SU-DHL-6 (cell line): ENCODE data around the gene FGF6.

ENCODE experiments used
- H2AFZ ChIP-seq: fragments of 200-600 bp; sonication (generic); 2 replicates; pipeline ENCODE4 v1.6.1; 2014; ENCODE audit warnings: low read depth, mild to moderate bottlenecking, moderate library complexity, mixed read lengths, antibody characterized with exemption, low read length; ENCODE audit not compliant: severe bottlenecking
- H3F3A ChIP-seq: fragments of 200-600 bp; shearing (Covaris generic); 2 replicates; pipeline ENCODE4 v1.6.0; 2016; ENCODE audit warnings: antibody characterized with exemption, mild to moderate bottlenecking; ENCODE audit not compliant: insufficient read depth
- H3K27ac ChIP-seq: fragments of 200-600 bp; sonication (generic); 2 replicates; pipeline ENCODE4 v1.5.1; 2016; ENCODE audit warnings: low read depth, mild to moderate bottlenecking, low read length, moderate library complexity, mixed read lengths
- H3K27me3 ChIP-seq: fragments of 200-600 bp; sonication (generic), shearing (Covaris generic); 2 replicates; pipeline ENCODE4 v1.6.0; 2014; ENCODE audit warnings: mild to moderate bottlenecking, low read length
- H3K36me3 ChIP-seq: fragments of 200-600 bp; sonication (generic); 2 replicates; pipeline ENCODE4 v1.6.1; 2014; ENCODE audit warnings: mild to moderate bottlenecking, low read length, mixed read lengths
- H3K4me2 ChIP-seq: fragments of 300-600, 200-600 bp; shearing (Covaris generic), sonication (generic); 2 replicates; pipeline ENCODE4 v1.6.0; 2014; ENCODE audit warnings: low read length, low read depth, mild to moderate bottlenecking; ENCODE audit not compliant: poor library complexity, severe bottlenecking
- H3K4me3 ChIP-seq: fragments of 200-600 bp; sonication (generic); 2 replicates; pipeline ENCODE4 v1.5.1; 2014; ENCODE audit warnings: antibody characterized with exemption, low read length, mild to moderate bottlenecking, mixed read lengths; ENCODE audit not compliant: insufficient read depth, poor library complexity, severe bottlenecking
- H3K79me2 ChIP-seq: fragments of 200-600 bp; sonication (generic); 2 replicates; pipeline ENCODE4 v1.6.1; 2014; ENCODE audit warnings: mild to moderate bottlenecking, low read length, moderate library complexity; ENCODE audit not compliant: insufficient read depth
- H3K9ac ChIP-seq: fragments of 200-600 bp; sonication (generic); 2 replicates; pipeline ENCODE4 v1.7.0; 2014; ENCODE audit warnings: mild to moderate bottlenecking, low read length
- H3K9me2 ChIP-seq: fragments of 200-600 bp; sonication (generic); replicated peaks from 2 replicates; pipeline ENCODE4 v1.6.1; 2014; ENCODE audit warnings: low read length; ENCODE audit not compliant: insufficient read depth
- H3K9me3 ChIP-seq: fragments of 200-600 bp; sonication (generic); 2 replicates; pipeline ENCODE4 v1.6.1; 2014; ENCODE audit warnings: low read length, mixed read lengths; ENCODE audit not compliant: insufficient read depth
- H4K20me1 ChIP-seq: fragments of 200-600 bp; sonication (generic); 2 replicates; pipeline ENCODE4 v1.6.1; 2014; ENCODE audit warnings: low read depth, mild to moderate bottlenecking, antibody characterized with exemption, low read length, moderate library complexity, mixed read lengths
- EZH2phosphoT487 ChIP-seq: fragments of 200-600 bp; sonication (generic), shearing (Covaris generic); conservative IDR thresholded peaks from 2 replicates; pipeline ENCODE4 v1.6.1; 2018; ENCODE audit warnings: mild to moderate bottlenecking, antibody characterized with exemption, low read length, moderate library complexity, mixed read lengths
- TF ChIP-seq, protein P1 (sequence below): fragments of 200-600 bp; sonication (generic); IDR thresholded peaks from one replicate; pipeline ENCODE4 v1.5.1; 2017; ENCODE audit warnings: antibody characterized with exemption, mild to moderate bottlenecking, low read length, moderate library complexity; ENCODE audit not compliant: insufficient read depth, poor library complexity, severe bottlenecking

Gene FGF6

DNA sequence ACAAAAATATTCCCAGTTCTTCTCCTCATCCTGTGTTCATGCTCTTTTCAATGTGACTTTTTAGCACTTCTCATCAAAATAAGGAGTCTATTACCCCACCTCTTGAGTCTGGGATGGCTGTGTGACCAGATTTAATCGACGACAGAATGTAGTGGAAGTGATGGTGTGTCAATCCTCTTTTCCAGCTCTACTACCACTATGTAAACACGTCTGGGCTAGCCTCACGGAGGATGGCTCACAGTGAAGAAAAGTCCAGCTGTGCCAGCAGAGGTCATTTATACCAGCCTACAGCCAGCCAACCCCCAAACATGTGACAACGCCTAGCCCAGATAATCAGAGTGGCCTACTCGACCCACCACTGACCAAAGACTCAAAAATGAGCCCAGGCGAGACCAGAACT is 37.3 kb upstream of the FGF6 start:
- H3K9me3 ChIP-seq: peaks cover 7% of the 10 kb centered on the region; the same call in 1 of the 2 replicates
- no peaks in the 10 kb centered on the region for H3K9me2 ChIP-seq
- H3K4me3 ChIP-seq: no peak overlapping the region
- TF ChIP-seq, protein P1, sequence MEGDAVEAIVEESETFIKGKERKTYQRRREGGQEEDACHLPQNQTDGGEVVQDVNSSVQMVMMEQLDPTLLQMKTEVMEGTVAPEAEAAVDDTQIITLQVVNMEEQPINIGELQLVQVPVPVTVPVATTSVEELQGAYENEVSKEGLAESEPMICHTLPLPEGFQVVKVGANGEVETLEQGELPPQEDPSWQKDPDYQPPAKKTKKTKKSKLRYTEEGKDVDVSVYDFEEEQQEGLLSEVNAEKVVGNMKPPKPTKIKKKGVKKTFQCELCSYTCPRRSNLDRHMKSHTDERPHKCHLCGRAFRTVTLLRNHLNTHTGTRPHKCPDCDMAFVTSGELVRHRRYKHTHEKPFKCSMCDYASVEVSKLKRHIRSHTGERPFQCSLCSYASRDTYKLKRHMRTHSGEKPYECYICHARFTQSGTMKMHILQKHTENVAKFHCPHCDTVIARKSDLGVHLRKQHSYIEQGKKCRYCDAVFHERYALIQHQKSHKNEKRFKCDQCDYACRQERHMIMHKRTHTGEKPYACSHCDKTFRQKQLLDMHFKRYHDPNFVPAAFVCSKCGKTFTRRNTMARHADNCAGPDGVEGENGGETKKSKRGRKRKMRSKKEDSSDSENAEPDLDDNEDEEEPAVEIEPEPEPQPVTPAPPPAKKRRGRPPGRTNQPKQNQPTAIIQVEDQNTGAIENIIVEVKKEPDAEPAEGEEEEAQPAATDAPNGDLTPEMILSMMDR: no peak
- TF ChIP-seq EZH2phosphoT487: no peak
- H3K36me3 ChIP-seq: no peaks in the 10 kb centered on the region
- no peaks in the 10 kb centered on the region for H3K79me2 ChIP-seq
- no peaks in the 10 kb centered on the region for H4K20me1 ChIP-seq
- no peak overlapping the region for H3K27ac ChIP-seq
- no peak overlapping the region for H3K9ac ChIP-seq
- no peak overlapping the region for H2AFZ ChIP-seq
- no peaks in the 10 kb centered on the region for H3K27me3 ChIP-seq
- no peak overlapping the region for H3K4me2 ChIP-seq
- H3F3A ChIP-seq: no peaks in the 10 kb centered on the region

DNA sequence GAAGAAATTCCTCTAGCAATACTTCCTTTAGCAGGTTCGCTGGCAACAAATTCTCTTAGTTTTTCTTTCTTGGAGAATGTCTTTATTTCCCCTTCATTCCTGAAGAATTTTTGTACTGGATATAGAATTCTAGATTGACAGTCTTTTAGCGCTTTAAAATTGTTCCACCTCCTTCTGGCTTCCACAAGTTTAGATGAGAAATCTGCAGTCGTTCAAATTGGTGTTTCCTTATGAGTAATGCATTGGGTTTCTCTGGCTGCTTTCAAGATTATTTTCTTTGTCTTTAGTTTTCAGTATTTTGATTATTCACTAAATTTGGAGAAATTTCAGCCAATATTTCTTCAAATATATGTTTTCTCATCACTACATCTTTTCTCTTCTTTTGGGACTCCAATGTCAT is 33.3 kb upstream of the FGF6 start:
- H3K9ac ChIP-seq: no peak overlapping the region
- no peaks in the 10 kb centered on the region for H4K20me1 ChIP-seq
- H3K36me3 ChIP-seq: no peaks in the 10 kb centered on the region
- no peak overlapping the region for H3K27ac ChIP-seq
- no peak for TF ChIP-seq EZH2phosphoT487
- TF ChIP-seq, protein P1: no peak
- H3F3A ChIP-seq: no peaks in the 10 kb centered on the region
- peaks cover 7% of the 10 kb centered on the region; the same call in 1 of the 2 replicates for H3K9me3 ChIP-seq
- H3K27me3 ChIP-seq: no peaks in the 10 kb centered on the region
- H3K4me2 ChIP-seq: no peak overlapping the region
- H3K4me3 ChIP-seq: no peak overlapping the region
- H2AFZ ChIP-seq: no peak overlapping the region
- no peaks in the 10 kb centered on the region for H3K9me2 ChIP-seq
- no peaks in the 10 kb centered on the region for H3K79me2 ChIP-seq

DNA sequence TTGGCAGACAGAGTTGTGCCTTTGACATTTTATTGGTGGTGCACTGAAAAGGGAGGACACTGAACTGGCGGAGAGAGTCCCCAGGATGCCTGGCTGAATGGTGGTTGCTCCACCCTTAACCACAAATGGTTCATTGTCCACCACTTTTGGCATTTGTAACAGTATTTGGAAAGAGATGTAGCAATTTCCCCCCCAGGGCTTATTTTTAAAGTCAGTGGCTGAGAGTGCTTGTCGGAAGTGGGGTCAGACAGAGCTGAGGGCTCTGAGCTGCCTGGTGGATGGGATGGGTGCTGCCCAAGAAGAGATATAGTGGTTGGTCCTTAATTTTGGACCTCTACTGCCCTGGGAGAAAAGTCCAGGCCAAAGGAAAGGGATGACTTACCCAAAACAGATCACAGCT is 31.5 kb upstream of the FGF6 start:
- Histone ChIP-seq H4K20me1 (no peaks in the 10 kb centered on the region), H3K36me3 (no peaks in the 10 kb centered on the region), H3K4me3 (no peak overlapping the region), H3K9me3 (peaks cover 7% of the 10 kb centered on the region; the same call in 1 of the 2 replicates), H3K79me2 (no peaks in the 10 kb centered on the region), H3K27ac (no peak overlapping the region), H2AFZ (no peak overlapping the region), H3K4me2 (no peak overlapping the region), H3K27me3 (no peaks in the 10 kb centered on the region), H3F3A (no peaks in the 10 kb centered on the region), H3K9me2 (no peaks in the 10 kb centered on the region), H3K9ac (no peak overlapping the region)
- no peak for TF ChIP-seq EZH2phosphoT487
- TF ChIP-seq, protein P1: no peak
